Fibroblast of lung (primary cell): ENCODE measurements around the gene CEP152. TPM values are rescaled to one million over a fixed set of nuclear protein-coding genes. Genes with fewer than 3 reads are reported as not detected.

Experiments used
- DNase-seq, 2 donors: peaks; one replicate each; pipeline versions ENCODE4 v3.0.0 to v3.0.0-alpha.2; 2010; ENCODE audit warnings: low read depth in 2 of 2
- H2AFZ ChIP-seq: 2 replicates; pipeline ENCODE4 v1.5.1; 2012; ENCODE audit warnings: low read length, control low read depth, inconsistent platforms
- H3K27ac ChIP-seq: 2 replicates; pipeline ENCODE4 v1.5.1; 2011; ENCODE audit warnings: low read length, control low read depth; ENCODE audit not compliant: insufficient read depth
- H3K27me3 ChIP-seq: 2 replicates; pipeline ENCODE4 v1.5.1; 2011; ENCODE audit warnings: mild to moderate bottlenecking, low read length; ENCODE audit not compliant: control insufficient read depth, insufficient read depth
- H3K36me3 ChIP-seq: 2 replicates; pipeline ENCODE4 v1.5.1; 2011; ENCODE audit warnings: low read length; ENCODE audit not compliant: control insufficient read depth, insufficient read depth
- H3K4me1 ChIP-seq: 2 replicates; pipeline ENCODE4 v1.5.1; 2011; ENCODE audit warnings: low read length; ENCODE audit not compliant: control insufficient read depth, insufficient read depth; ENCODE audit errors: extremely low read depth
- H3K4me2 ChIP-seq: 2 replicates; pipeline ENCODE4 v1.5.1; 2011; ENCODE audit warnings: low read length, control low read depth; ENCODE audit not compliant: insufficient read depth; ENCODE audit errors: extremely low read depth
- H3K4me3 ChIP-seq, 4 experiments: fragments of 200-600 bp in 1 of 4; sonication (generic) in 1 of 4; replicated peaks in 1 of 4; 2 replicates each; pipeline ENCODE4 v1.5.1; 2011 to 2016; ENCODE audit warnings: low read length in 4 of 4, low read depth in 3 of 4, mild to moderate bottlenecking in 3 of 4, control low read depth in 2 of 4, inconsistent platforms in 1 of 4, mixed read lengths in 1 of 4; ENCODE audit not compliant: insufficient read depth in 1 of 4; ENCODE audit errors: control extremely low read depth in 1 of 4
- H3K79me2 ChIP-seq: 2 replicates; pipeline ENCODE4 v1.5.1; 2012; ENCODE audit warnings: mild to moderate bottlenecking, low read length, inconsistent platforms; ENCODE audit not compliant: control insufficient read depth, insufficient read depth
- H3K9ac ChIP-seq: 2 replicates; pipeline ENCODE4 v1.5.1; 2011; ENCODE audit warnings: mild to moderate bottlenecking, low read length, control low read depth; ENCODE audit not compliant: insufficient read depth
- H3K9me3 ChIP-seq: 2 replicates; pipeline ENCODE4 v1.5.1; 2012; ENCODE audit warnings: low read depth, low read length; ENCODE audit not compliant: control insufficient read depth, insufficient read depth
- H4K20me1 ChIP-seq: 2 replicates; pipeline ENCODE4 v1.5.1; 2011; ENCODE audit warnings: low read length; ENCODE audit not compliant: control insufficient read depth, insufficient read depth; ENCODE audit errors: extremely low read depth
- CTCF ChIP-seq, 2 donors: IDR thresholded peaks in 1 of 2; conservative IDR thresholded peaks in 1 of 2; 1 replicate in 1 of 2; 2 replicates in 1 of 2; pipeline ENCODE4 v1.5.1; 2011 to 2012; ENCODE audit warnings: low read length in 2 of 2, control low read depth in 1 of 2, inconsistent platforms in 1 of 2, low read depth in 1 of 2, mild to moderate bottlenecking in 1 of 2
- EZH2 ChIP-seq: IDR thresholded peaks from 2 replicates; pipeline ENCODE4 v1.5.1; 2012; ENCODE audit warnings: low read length, control low read depth, mild to moderate bottlenecking; ENCODE audit errors: missing control alignments
- polyA plus RNA-seq, 2 donors: library from polyadenylated mRNA; depleted of rRNA in 1 of 2; stranded (reverse) in 1 of 2; unstranded in 1 of 2; fragments of >200 nt; gene quantifications; 2 replicates each; pipeline ENCODE4 v1.2.1, GENCODE V29; 2011 to 2012; ENCODE audit warnings: missing spikeins in 1 of 2
- total RNA-seq: library from RNA; depleted of rRNA; stranded (reverse); fragments of >200 nt; gene quantifications from 2 replicates; pipeline ENCODE4 v1.2.1, GENCODE V29; 2014

CEP152 gene
- total and polyA plus RNA-seq, 2 donors (not counting 1 experiment from before 2014, with no cell fraction given): 0.72 to 7.8 TPM

- H2AFZ ChIP-seq: no peak overlapping the region
- H3K4me2 ChIP-seq: no peak overlapping the region
- H3K27ac ChIP-seq: no peak overlapping the region
- no peaks in the 10 kb centered on the region for H3K27me3 ChIP-seq
- no peaks in the 10 kb centered on the region for H3K4me1 ChIP-seq
- H3K36me3 ChIP-seq: no peaks in the 10 kb centered on the region
- H3K79me2 ChIP-seq: no peaks in the 10 kb centered on the region
- no peak overlapping the region for H3K4me3 ChIP-seq
- no peaks in the 10 kb centered on the region for H3K9me3 ChIP-seq
- TF ChIP-seq CTCF (conservative IDR thresholded peaks at IDR 0.05 in 1 of 2, IDR thresholded peaks at IDR 0.05 in 1 of 2; ENCODE audit: low read depth in 1 of 2, low read length in 2 of 2) (no peak), EZH2 (no peak)
- H3K9ac ChIP-seq: no peak overlapping the region
- H4K20me1 ChIP-seq: no peaks in the 10 kb centered on the region
- DNase-seq: no peak
Observed at GRCh38 chr15:48842501-48842900, 31.6 kb upstream of the CEP152 start.

GRCh38 chr15:48834756-48835155 lies 23.9 kb upstream of the CEP152 start:
- no peak for DNase-seq
- no peaks in the 10 kb centered on the region for H3K27me3 ChIP-seq
- no peak overlapping the region for H3K9ac ChIP-seq
- no peaks in the 10 kb centered on the region for H3K36me3 ChIP-seq
- H3K4me3 ChIP-seq: no peak overlapping the region
- TF ChIP-seq EZH2 (no peak), CTCF (conservative IDR thresholded peaks at IDR 0.05 in 1 of 2, IDR thresholded peaks at IDR 0.05 in 1 of 2; ENCODE audit: low read depth in 1 of 2, low read length in 2 of 2) (no peak)
- H3K4me1 ChIP-seq: no peaks in the 10 kb centered on the region
- no peak overlapping the region for H3K4me2 ChIP-seq
- no peaks in the 10 kb centered on the region for H3K79me2 ChIP-seq
- no peak overlapping the region for H2AFZ ChIP-seq
- no peaks in the 10 kb centered on the region for H3K9me3 ChIP-seq
- H3K27ac ChIP-seq: no peak overlapping the region
- no peaks in the 10 kb centered on the region for H4K20me1 ChIP-seq

GRCh38 chr15:48833526-48834239 lies 22.8 kb upstream of the CEP152 start:
- no peak overlapping the region for H2AFZ ChIP-seq
- no peak overlapping the region for H3K4me3 ChIP-seq
- H3K36me3 ChIP-seq: no peaks in the 10 kb centered on the region
- H3K4me2 ChIP-seq: no peak overlapping the region
- H3K4me1 ChIP-seq: no peaks in the 10 kb centered on the region
- H3K9ac ChIP-seq: no peak overlapping the region
- no peaks in the 10 kb centered on the region for H3K9me3 ChIP-seq
- no peak overlapping the region for H3K27ac ChIP-seq
- TF ChIP-seq EZH2: no peak
- no peak for DNase-seq
- no peaks in the 10 kb centered on the region for H4K20me1 ChIP-seq
- H3K27me3 ChIP-seq: no peaks in the 10 kb centered on the region
- H3K79me2 ChIP-seq: no peaks in the 10 kb centered on the region
